GM21576 (cell line): ENCODE measurements around the gene SGCA.
A peak's percentile ranks its signal among the peaks of the same experiment; 100 is the strongest.

Source experiments
- ATAC-seq: cut with Tn5 transposase; IDR thresholded peaks from one replicate; pipeline ENCODE4 v1.9.1; 2021; ENCODE audit warnings: mild to moderate bottlenecking, moderate library complexity; ENCODE audit not compliant: unreplicated experiment

The SGCA gene

GRCh38 chr17:50192618-50193291 is 26.9 kb downstream of the SGCA start:
- no peak for ATAC-seq

GRCh38 chr17:50194140-50194933 is 28.5 kb downstream of the SGCA start:
- ATAC-seq = no peak

- no peak for ATAC-seq
Observed at GRCh38 chr17:50194934-50195865, 29.4 kb downstream of the SGCA start.

GRCh38 chr17:50196036-50196435 is 30.2 kb downstream of the SGCA start:
- no peak for ATAC-seq

GRCh38 chr17:50196826-50197225 is 31.0 kb downstream of the SGCA start:
- no peak for ATAC-seq

GRCh38 chr17:50198026-50198669 is 32.3 kb downstream of the SGCA start:
- ATAC-seq = no peak

GRCh38 chr17:50199211-50199802 is 33.5 kb downstream of the SGCA start:
- no peak for ATAC-seq

- no peak for ATAC-seq
Observed at GRCh38 chr17:50199803-50200456, 34.1 kb downstream of the SGCA start.

GRCh38 chr17:50200457-50201275 is 34.9 kb downstream of the SGCA start:
- ATAC-seq = peak; percentile 64

- ATAC-seq = no peak
Observed at GRCh38 chr17:50201276-50201854, 35.6 kb downstream of the SGCA start, which contains the start of gene COL1A1. Gene COL1A1, minus strand, starts transcription at chr17:50201631. Its CDS starts 118 bp downstream, at chr17:50201513.

GRCh38 chr17:50203086-50203485 is 37.3 kb downstream of the SGCA start:
- no peak for ATAC-seq

- no peak for ATAC-seq
Observed at GRCh38 chr17:50203604-50204345, 38.0 kb downstream of the SGCA start.

- no peak for ATAC-seq
Observed at GRCh38 chr17:50204431-50204830, 38.6 kb downstream of the SGCA start.

- no peak for ATAC-seq
Observed at GRCh38 chr17:50205111-50205962, 39.5 kb downstream of the SGCA start.

GRCh38 chr17:50205963-50206505 is 40.2 kb downstream of the SGCA start:
- no peak for ATAC-seq

- ATAC-seq = no peak
Observed at GRCh38 chr17:50206604-50207293, 40.9 kb downstream of the SGCA start.
